Measurements from ENCODE around the gene TMEM94. TPM values are rescaled to one million over a fixed set of nuclear protein-coding genes. Genes with fewer than 3 reads are reported as not detected.

Gene TMEM94
- total and polyA plus RNA-seq, 9 of the 15 experiments (the other 6 are each of a cell fraction or from before 2014, with no cell fraction given) = 0.35 to 48.1 (median 14.4) TPM

DNA sequence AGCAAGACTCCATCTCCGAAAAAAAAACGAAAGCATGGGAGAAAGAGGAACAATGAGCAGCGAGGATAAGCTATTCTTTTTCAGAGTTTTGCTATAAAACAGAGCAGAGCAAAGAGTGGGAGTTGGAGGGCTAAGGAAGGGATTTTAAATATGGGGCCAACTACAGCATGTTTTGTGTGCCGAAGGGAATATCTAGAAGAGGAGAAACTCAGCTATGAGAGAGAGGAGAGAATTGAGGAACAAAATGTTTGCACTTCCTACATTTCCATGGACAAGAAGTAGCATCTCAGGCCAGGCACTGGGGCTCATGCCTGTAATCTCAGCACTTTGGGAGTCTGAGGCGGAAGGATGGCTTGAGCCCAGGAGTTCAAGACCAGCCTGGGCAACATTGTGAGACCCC lies 37.9 kb upstream of the TMEM94 start (continued):
- TF ChIP-seq GATA2 (CRISPR knock-in tag; IDR thresholded peaks at IDR 0.05) (no peak), ILF3 (IDR thresholded peaks at IDR 0.05; ENCODE audit: borderline replicate concordance) (no peak), SLC30A9 (CRISPR knock-in tag; IDR thresholded peaks at IDR 0.05) (no peak)
- TF ChIP-seq, protein P1, sequence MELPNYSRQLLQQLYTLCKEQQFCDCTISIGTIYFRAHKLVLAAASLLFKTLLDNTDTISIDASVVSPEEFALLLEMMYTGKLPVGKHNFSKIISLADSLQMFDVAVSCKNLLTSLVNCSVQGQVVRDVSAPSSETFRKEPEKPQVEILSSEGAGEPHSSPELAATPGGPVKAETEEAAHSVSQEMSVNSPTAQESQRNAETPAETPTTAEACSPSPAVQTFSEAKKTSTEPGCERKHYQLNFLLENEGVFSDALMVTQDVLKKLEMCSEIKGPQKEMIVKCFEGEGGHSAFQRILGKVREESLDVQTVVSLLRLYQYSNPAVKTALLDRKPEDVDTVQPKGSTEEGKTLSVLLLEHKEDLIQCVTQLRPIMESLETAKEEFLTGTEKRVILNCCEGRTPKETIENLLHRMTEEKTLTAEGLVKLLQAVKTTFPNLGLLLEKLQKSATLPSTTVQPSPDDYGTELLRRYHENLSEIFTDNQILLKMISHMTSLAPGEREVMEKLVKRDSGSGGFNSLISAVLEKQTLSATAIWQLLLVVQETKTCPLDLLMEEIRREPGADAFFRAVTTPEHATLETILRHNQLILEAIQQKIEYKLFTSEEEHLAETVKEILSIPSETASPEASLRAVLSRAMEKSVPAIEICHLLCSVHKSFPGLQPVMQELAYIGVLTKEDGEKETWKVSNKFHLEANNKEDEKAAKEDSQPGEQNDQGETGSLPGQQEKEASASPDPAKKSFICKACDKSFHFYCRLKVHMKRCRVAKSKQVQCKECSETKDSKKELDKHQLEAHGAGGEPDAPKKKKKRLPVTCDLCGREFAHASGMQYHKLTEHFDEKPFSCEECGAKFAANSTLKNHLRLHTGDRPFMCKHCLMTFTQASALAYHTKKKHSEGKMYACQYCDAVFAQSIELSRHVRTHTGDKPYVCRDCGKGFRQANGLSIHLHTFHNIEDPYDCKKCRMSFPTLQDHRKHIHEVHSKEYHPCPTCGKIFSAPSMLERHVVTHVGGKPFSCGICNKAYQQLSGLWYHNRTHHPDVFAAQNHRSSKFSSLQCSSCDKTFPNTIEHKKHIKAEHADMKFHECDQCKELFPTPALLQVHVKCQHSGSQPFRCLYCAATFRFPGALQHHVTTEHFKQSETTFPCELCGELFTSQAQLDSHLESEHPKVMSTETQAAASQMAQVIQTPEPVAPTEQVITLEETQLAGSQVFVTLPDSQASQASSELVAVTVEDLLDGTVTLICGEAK (IDR thresholded peaks at IDR 0.05) = no peak
- TF ChIP-seq, protein P1 (CRISPR knock-in tag; IDR thresholded peaks at IDR 0.05) = no peak
